NCI-H345 (cell line): ENCODE measurements around the gene KMT2A.

Source experiments
- DNase-seq: peaks from one replicate; lab custom pipeline; 2025; lab: John Stamatoyannopoulos, UW

Gene KMT2A

GRCh38 chr11:118488480-118489109 lies 52.3 kb downstream of the KMT2A start:
- peak; percentile 75 for DNase-seq

- DNase-seq: no peak
Observed at GRCh38 chr11:118491041-118491440, 54.7 kb downstream of the KMT2A start.

- DNase-seq: no peak
Observed at GRCh38 chr11:118497831-118498230, 61.5 kb downstream of the KMT2A start.

- DNase-seq: no peak
Observed at GRCh38 chr11:118503216-118503615, 66.9 kb downstream of the KMT2A start.

- DNase-seq: no peak
Observed at GRCh38 chr11:118511601-118512000, 75.3 kb downstream of the KMT2A start.

GRCh38 chr11:118514103-118514502 lies 77.8 kb downstream of the KMT2A start:
- DNase-seq: no peak

GRCh38 chr11:118519549-118519948 lies 83.3 kb downstream of the KMT2A start:
- no peak for DNase-seq

GRCh38 chr11:118521892-118522311 lies 85.6 kb downstream of the KMT2A start:
- DNase-seq: no peak

GRCh38 chr11:118522571-118523072 lies 86.3 kb downstream of the KMT2A start:
- no peak for DNase-seq

GRCh38 chr11:118524356-118524755 lies 88.1 kb downstream of the KMT2A start:
- no peak for DNase-seq

GRCh38 chr11:118524757-118525470 lies 88.6 kb downstream of the KMT2A start:
- no peak for DNase-seq

- no peak for DNase-seq
Observed at GRCh38 chr11:118526688-118527087, 90.4 kb downstream of the KMT2A start.

- DNase-seq: no peak
Observed at GRCh38 chr11:118527109-118527508, 90.8 kb downstream of the KMT2A start, which contains the start of gene TTC36. Gene TTC36, plus strand, starts transcription at chr11:118527474. Its CDS starts 21 bp downstream, at chr11:118527495.

- DNase-seq: no peak
Observed at GRCh38 chr11:118528511-118528910, 92.2 kb downstream of the KMT2A start.

GRCh38 chr11:118529584-118530175 lies 93.4 kb downstream of the KMT2A start:
- peak; percentile 46 for DNase-seq

GRCh38 chr11:118530180-118530682 lies 93.9 kb downstream of the KMT2A start:
- peak; percentile 63 for DNase-seq

- peak; percentile 83 for DNase-seq
Observed at GRCh38 chr11:118530683-118531596, 94.6 kb downstream of the KMT2A start, which contains the start of gene TMEM25. Gene TMEM25, plus strand, starts transcription at chr11:118531192. Its CDS starts 610 bp downstream, at chr11:118531802.

GRCh38 chr11:118531597-118532084 lies 95.3 kb downstream of the KMT2A start:
- peak; percentile 35 for DNase-seq

- DNase-seq: no peak
Observed at GRCh38 chr11:118532091-118532490, 95.8 kb downstream of the KMT2A start.

- DNase-seq: no peak
Observed at GRCh38 chr11:118532852-118533768, 96.8 kb downstream of the KMT2A start.
